HG02970 (cell line): Measurements from ENCODE around the gene FUT7.
"Not testable (repeated sequence)": the region's sequence is repeated elsewhere in the genome, so short reads cannot be mapped to it uniquely, and the experiment has no call there.

Experiments used
- ATAC-seq: cut with Tn5 transposase; IDR thresholded peaks from one replicate; pipeline ENCODE4 v1.9.1; 2021; ENCODE audit warnings: mild to moderate bottlenecking, moderate library complexity, moderate number of reproducible peaks; ENCODE audit not compliant: unreplicated experiment, low FRiP score

FUT7 gene

GRCh38 chr9:137034709-137035506 lies 3.0 kb upstream of the FUT7 start:
- ATAC-seq: no peak

- ATAC-seq: no peak
These were observed 2.3 kb upstream of the FUT7 start for GRCh38 chr9:137034039-137034708.

- ATAC-seq: not testable (repeated sequence)
These were observed 1.6 kb upstream of the FUT7 start for GRCh38 chr9:137033481-137033880.

GRCh38 chr9:137032858-137033257 lies 970 bp upstream of the FUT7 start:
- ATAC-seq: no peak

- no peak for ATAC-seq
These were observed 1.1 kb downstream of the FUT7 start for GRCh38 chr9:137030538-137031527.

GRCh38 chr9:137030006-137030405 lies 1.9 kb downstream of the FUT7 start:
- ATAC-seq: no peak

GRCh38 chr9:137029058-137029936 lies 2.6 kb downstream of the FUT7 start:
- ATAC-seq: no peak

GRCh38 chr9:137028263-137029057 lies 3.4 kb downstream of the FUT7 start:
- no peak for ATAC-seq

GRCh38 chr9:137027369-137028262 lies 4.3 kb downstream of the FUT7 start, which contains the start of gene ABCA2:
Gene ABCA2 (minus strand): TSS chr9:137028237. CDS start chr9:137028140, 97 bp downstream.
- no peak for ATAC-seq

GRCh38 chr9:137026828-137027227 lies 5.1 kb downstream of the FUT7 start:
- ATAC-seq: no peak

GRCh38 chr9:137026384-137026783 lies 5.5 kb downstream of the FUT7 start:
- no peak for ATAC-seq

- ATAC-seq: no peak
These were observed 6.3 kb downstream of the FUT7 start for GRCh38 chr9:137025517-137025966.

GRCh38 chr9:137023583-137023991 lies 8.3 kb downstream of the FUT7 start:
- no peak for ATAC-seq

GRCh38 chr9:137023157-137023556 lies 8.7 kb downstream of the FUT7 start:
- no peak for ATAC-seq

- no peak for ATAC-seq
These were observed 9.3 kb downstream of the FUT7 start for GRCh38 chr9:137022662-137023008.

- no peak for ATAC-seq
These were observed 9.8 kb downstream of the FUT7 start for GRCh38 chr9:137021979-137022661.

- no peak for ATAC-seq
These were observed 10.3 kb downstream of the FUT7 start for GRCh38 chr9:137021568-137021978.
